OCI-LY1 (cell line): ENCODE data around the gene SERINC1.

Source experiments
- H2AFZ ChIP-seq: fragments of 200-600 bp; sonication (generic), shearing (Covaris generic); 2 replicates; pipeline ENCODE4 v1.6.0; 2014; ENCODE audit warnings: antibody characterized with exemption, mild to moderate bottlenecking, low read length
- H3F3A ChIP-seq: fragments of 200-600 bp; sonication (generic), shearing (Covaris generic); 2 replicates; pipeline ENCODE4 v1.6.0; 2014; ENCODE audit warnings: mild to moderate bottlenecking, antibody characterized with exemption, low read length, moderate library complexity; ENCODE audit not compliant: insufficient read depth
- H3K27ac ChIP-seq: fragments of 200-600 bp; sonication (generic); 2 replicates; pipeline ENCODE4 v1.5.1; 2014; ENCODE audit warnings: low read length, mixed run types, mild to moderate bottlenecking, low read depth; ENCODE audit not compliant: poor library complexity, severe bottlenecking
- H3K27me3 ChIP-seq: fragments of 200-600 bp; sonication (generic); 2 replicates; pipeline ENCODE4 v1.6.0; 2014; ENCODE audit warnings: antibody characterized with exemption, mild to moderate bottlenecking, low read length, moderate library complexity; ENCODE audit not compliant: insufficient read depth
- H3K36me3 ChIP-seq: fragments of 200-600 bp; sonication (generic); 2 replicates; pipeline ENCODE4 v1.6.1; 2014; ENCODE audit warnings: mild to moderate bottlenecking, antibody characterized with exemption, low read length, moderate library complexity, mixed read lengths; ENCODE audit not compliant: insufficient read depth
- H3K4me1 ChIP-seq: fragments of 200-600 bp; sonication (generic); 2 replicates; pipeline ENCODE4 v1.5.1; 2014; ENCODE audit warnings: mild to moderate bottlenecking, low read length, moderate library complexity; ENCODE audit not compliant: insufficient read depth, severe bottlenecking
- H3K4me2 ChIP-seq: fragments of 200-600 bp; sonication (generic), shearing (Covaris generic); 2 replicates; pipeline ENCODE4 v1.6.1; 2014; ENCODE audit warnings: low read length
- H3K4me3 ChIP-seq: fragments of 200-600 bp; sonication (generic); 2 replicates; pipeline ENCODE4 v1.5.1; 2014; ENCODE audit warnings: low read length, low read depth, mild to moderate bottlenecking, mixed read lengths; ENCODE audit not compliant: poor library complexity, severe bottlenecking
- H3K79me2 ChIP-seq: fragments of 200-600 bp; shearing (Covaris generic); 2 replicates; pipeline ENCODE4 v1.6.1; 2016; ENCODE audit warnings: mixed run types, low read length, mixed read lengths; ENCODE audit not compliant: insufficient read depth
- H3K9ac ChIP-seq: fragments of 200-600 bp; sonication (generic), shearing (Covaris generic); 2 replicates; pipeline ENCODE4 v1.6.1; 2014; ENCODE audit warnings: mild to moderate bottlenecking, low read length, mixed read lengths
- H3K9me2 ChIP-seq: fragments of 200-600 bp; sonication (generic), shearing (Covaris generic); 2 replicates; pipeline ENCODE4 v1.6.1; 2014; ENCODE audit warnings: low read depth, mild to moderate bottlenecking, low read length, mixed read lengths
- H3K9me3 ChIP-seq: fragments of 200-600 bp; shearing (Covaris generic); 2 replicates; pipeline ENCODE4 v1.6.1; 2014; ENCODE audit warnings: low read length, mixed read lengths
- H4K20me1 ChIP-seq: fragments of 200-600 bp; sonication (generic), shearing (Covaris generic); 2 replicates; pipeline ENCODE4 v1.6.0; 2016; ENCODE audit warnings: mild to moderate bottlenecking, low read length; ENCODE audit not compliant: insufficient read depth
- CTCF ChIP-seq: fragments of 200-600 bp; sonication (generic), shearing (Covaris generic); IDR thresholded peaks from 2 replicates; pipeline ENCODE4 v1.5.1; 2017; ENCODE audit warnings: mild to moderate bottlenecking, antibody characterized with exemption, low read length, moderate library complexity, mixed read lengths
- EZH2 ChIP-seq: fragments of 200-600 bp; sonication (generic), shearing (Covaris generic); IDR thresholded peaks from 2 replicates; pipeline ENCODE4 v1.8.0; 2017; ENCODE audit warnings: borderline replicate concordance, mixed run types, mild to moderate bottlenecking, antibody characterized with exemption, low read length, moderate library complexity, mixed read lengths

Gene SERINC1

GRCh38 chr6:122407712-122408111, 63.9 kb downstream of the SERINC1 start:
- Histone ChIP-seq H4K20me1 (no peaks in the 10 kb centered on the region), H3K4me1 (peaks cover 5% of the 10 kb centered on the region), H3K9me3 (0 out of 2 replicates have a peak, but pooled peaks cover 4% of the 10 kb centered on the region), H3K27ac (no peak overlapping the region), H3K9me2 (no peaks in the 10 kb centered on the region), H3K9ac (no peak overlapping the region), H3K4me2 (no peak overlapping the region), H3K36me3 (peaks cover 52% of the 10 kb centered on the region), H3K79me2 (peaks cover 96% of the 10 kb centered on the region), H3K27me3 (no peaks in the 10 kb centered on the region), H3K4me3 (no peak overlapping the region), H2AFZ (no peak overlapping the region), H3F3A (no peaks in the 10 kb centered on the region)
- TF ChIP-seq CTCF (no peak), EZH2 (no peak)

GRCh38 chr6:122406187-122406586, 65.4 kb downstream of the SERINC1 start:
- Histone ChIP-seq H4K20me1 (no peaks in the 10 kb centered on the region), H3K4me3 (no peak overlapping the region), H2AFZ (no peak overlapping the region), H3K27me3 (no peaks in the 10 kb centered on the region), H3K79me2 (peaks cover 98% of the 10 kb centered on the region), H3K9ac (no peak overlapping the region), H3K4me1 (peaks cover 14% of the 10 kb centered on the region), H3K4me2 (no peak overlapping the region), H3K27ac (no peak overlapping the region), H3F3A (no peaks in the 10 kb centered on the region), H3K36me3 (peaks cover 51% of the 10 kb centered on the region), H3K9me3 (0 out of 2 replicates have a peak, but pooled peaks cover 4% of the 10 kb centered on the region), H3K9me2 (no peaks in the 10 kb centered on the region)
- no peak for TF ChIP-seq EZH2
- TF ChIP-seq CTCF = no peak

- Histone ChIP-seq H3K9me3 (0 out of 2 replicates have a peak, but pooled peaks cover 4% of the 10 kb centered on the region), H3K4me1 (peaks cover 22% of the 10 kb centered on the region), H3K79me2 (peaks cover 98% of the 10 kb centered on the region), H3K27ac (no peak overlapping the region), H3K9ac (no peak overlapping the region), H2AFZ (no peak overlapping the region), H3K4me2 (no peak overlapping the region), H3K27me3 (no peaks in the 10 kb centered on the region), H3K36me3 (peaks cover 43% of the 10 kb centered on the region), H4K20me1 (no peaks in the 10 kb centered on the region), H3K4me3 (no peak overlapping the region), H3K9me2 (no peaks in the 10 kb centered on the region), H3F3A (no peaks in the 10 kb centered on the region)
- TF ChIP-seq CTCF (no peak), EZH2 (no peak)
These were observed 66.2 kb downstream of the SERINC1 start for GRCh38 chr6:122405417-122405816.
